Trophoblast cell (in vitro differentiated cells and primary cell): ENCODE data around the gene EME1.
"Not testable (repeated sequence)": the region's sequence is repeated elsewhere in the genome, so short reads cannot be mapped to it uniquely, and the experiment has no call there.

ENCODE experiments used
- DNase-seq, 2 donors: peaks; one replicate each; pipeline ENCODE4 v3.0.0-alpha.2; 2016
- H2AFZ ChIP-seq: 2 replicates; pipeline ENCODE4 v1.6.1; 2013; ENCODE audit warnings: low read length, moderate library complexity, mild to moderate bottlenecking; ENCODE audit not compliant: insufficient read depth, poor library complexity
- H2AK5ac ChIP-seq: 2 replicates; pipeline ENCODE4 v1.6.1; 2013; ENCODE audit warnings: mild to moderate bottlenecking, low read length
- H2BK120ac ChIP-seq: 2 replicates; pipeline ENCODE4 v1.6.1; 2013; ENCODE audit warnings: low read length, mild to moderate bottlenecking, moderate library complexity; ENCODE audit not compliant: insufficient read depth, poor library complexity
- H2BK12ac ChIP-seq: 2 replicates; pipeline ENCODE4 v1.6.1; 2013; ENCODE audit warnings: mild to moderate bottlenecking, low read length, moderate library complexity
- H2BK5ac ChIP-seq: 2 replicates; pipeline ENCODE4 v1.6.1; 2013; ENCODE audit warnings: low read length, low read depth, moderate library complexity, mild to moderate bottlenecking; ENCODE audit not compliant: poor library complexity
- H3K14ac ChIP-seq: 2 replicates; pipeline ENCODE4 v1.6.1; 2013; ENCODE audit warnings: mild to moderate bottlenecking, low read length
- H3K18ac ChIP-seq: 2 replicates; pipeline ENCODE4 v1.6.1; 2013; ENCODE audit warnings: mild to moderate bottlenecking, low read length
- H3K23ac ChIP-seq: 2 replicates; pipeline ENCODE4 v1.6.1; 2013; ENCODE audit warnings: low read length
- H3K27ac ChIP-seq: 2 replicates; pipeline ENCODE4 v1.5.1; 2013; ENCODE audit warnings: low read depth, mild to moderate bottlenecking, inconsistent platforms, low read length, moderate library complexity
- H3K27me3 ChIP-seq: 2 replicates; pipeline ENCODE4 v1.6.1; 2013; ENCODE audit warnings: inconsistent platforms, mild to moderate bottlenecking, low read length, moderate library complexity; ENCODE audit not compliant: insufficient read depth
- H3K36me3 ChIP-seq, 2 experiments: 1 replicate in 1 of 2; 2 replicates in 1 of 2; pipeline ENCODE4 v1.6.1; 2013; ENCODE audit warnings: low read length in 2 of 2, mild to moderate bottlenecking in 2 of 2, moderate library complexity in 1 of 2; ENCODE audit not compliant: insufficient read depth in 2 of 2, control insufficient read depth in 1 of 2
- H3K4ac ChIP-seq: 2 replicates; pipeline ENCODE4 v1.6.1; 2013; ENCODE audit warnings: low read depth, mild to moderate bottlenecking, low read length, moderate library complexity
- H3K4me1 ChIP-seq, 2 experiments: 1 replicate in 1 of 2; 2 replicates in 1 of 2; pipeline ENCODE4 v1.6.1; 2013; ENCODE audit warnings: low read length in 2 of 2, mild to moderate bottlenecking in 2 of 2, moderate library complexity in 1 of 2; ENCODE audit not compliant: insufficient read depth in 2 of 2, control insufficient read depth in 1 of 2
- H3K4me2 ChIP-seq: 2 replicates; pipeline ENCODE4 v1.6.1; 2013; ENCODE audit warnings: inconsistent platforms, mild to moderate bottlenecking, low read length, moderate library complexity
- H3K4me3 ChIP-seq: 2 replicates; pipeline ENCODE4 v1.5.1; 2013; ENCODE audit warnings: mild to moderate bottlenecking, low read depth, low read length, inconsistent platforms
- H3K79me1 ChIP-seq: one replicate; pipeline ENCODE4 v1.6.1; 2013; ENCODE audit warnings: low read length
- H3K79me2 ChIP-seq: 2 replicates; pipeline ENCODE4 v1.6.1; 2013; ENCODE audit warnings: low read length, mild to moderate bottlenecking; ENCODE audit not compliant: control insufficient read depth, insufficient read depth, poor library complexity
- H3K9ac ChIP-seq: 2 replicates; pipeline ENCODE4 v1.6.1; 2013; ENCODE audit warnings: mild to moderate bottlenecking, low read length
- H3K9me3 ChIP-seq: 2 replicates; pipeline ENCODE4 v1.6.1; 2013; ENCODE audit warnings: low read depth, mild to moderate bottlenecking, control low read depth, inconsistent platforms, low read length; ENCODE audit not compliant: insufficient read depth
- H4K12ac ChIP-seq: 2 replicates; pipeline ENCODE4 v1.6.1; 2013; ENCODE audit warnings: low read depth, mild to moderate bottlenecking, low read length, moderate library complexity
- H4K8ac ChIP-seq: 2 replicates; pipeline ENCODE4 v1.6.1; 2013; ENCODE audit warnings: low read depth, mild to moderate bottlenecking, low read length, moderate library complexity
- H4K91ac ChIP-seq: one replicate; pipeline ENCODE4 v1.6.1; 2013; ENCODE audit warnings: low read depth, mild to moderate bottlenecking, low read length, moderate library complexity
- WGBS: extraction: QIAGEN DNeasy Blood & Tissue Kit; methylation state at CpG from one replicate; pipeline ENCODE4 v1.1.7; 2013; ENCODE audit warnings: missing lambda C conversion rate; ENCODE audit not compliant: insufficient read length, insufficient coverage; ENCODE audit errors: extremely low coverage; 5-methylcytosine and 5-hydroxymethylcytosine counted together

EME1 gene

GRCh38 chr17:50332196-50332595, 40.8 kb upstream of the EME1 start:
- H2BK5ac ChIP-seq, result no peak overlapping the region
- H2BK12ac ChIP-seq, result no peak overlapping the region
- H3K4me2 ChIP-seq, result no peak overlapping the region
- WGBS, result no CpG with 5 or more reads among the region's 6 CpGs
- no peak overlapping the region for H2AFZ ChIP-seq
- H3K36me3 ChIP-seq, result no peaks in the 10 kb centered on the region
- no peak overlapping the region for H4K91ac ChIP-seq
- no peaks in the 10 kb centered on the region for H3K4me1 ChIP-seq
- no peak overlapping the region for H3K14ac ChIP-seq
- H3K27ac ChIP-seq, result no peak overlapping the region
- no peaks in the 10 kb centered on the region for H3K79me1 ChIP-seq
- DNase-seq, result no peak
- no peak overlapping the region for H3K4me3 ChIP-seq
- H4K8ac ChIP-seq, result no peak overlapping the region
- H3K23ac ChIP-seq, result no peak overlapping the region
- no peak overlapping the region for H3K9ac ChIP-seq
- H3K18ac ChIP-seq, result no peak overlapping the region
- H3K79me2 ChIP-seq, result no peaks in the 10 kb centered on the region
- H4K12ac ChIP-seq, result no peak overlapping the region
- no peaks in the 10 kb centered on the region for H3K27me3 ChIP-seq
- no peak overlapping the region for H3K4ac ChIP-seq
- H2AK5ac ChIP-seq, result no peak overlapping the region
- peaks cover 3% of the 10 kb centered on the region for H3K9me3 ChIP-seq
- no peak overlapping the region for H2BK120ac ChIP-seq

GRCh38 chr17:50333291-50334057, 39.6 kb upstream of the EME1 start:
- not testable (repeated sequence) for H2AK5ac ChIP-seq
- no CpG with 5 or more reads among the region's 14 CpGs for WGBS

GRCh38 chr17:50337956-50338355, 35.1 kb upstream of the EME1 start:
- H2BK12ac ChIP-seq, result no peak overlapping the region
- H3K79me2 ChIP-seq, result no peaks in the 10 kb centered on the region
- H2BK5ac ChIP-seq, result no peak overlapping the region
- no peak overlapping the region for H3K4me2 ChIP-seq
- no peak overlapping the region for H2AK5ac ChIP-seq
- H3K27me3 ChIP-seq, result no peaks in the 10 kb centered on the region
- no peak overlapping the region for H2BK120ac ChIP-seq
- H3K4ac ChIP-seq, result no peak overlapping the region
- H2AFZ ChIP-seq, result no peak overlapping the region
- no peak for DNase-seq
- no peak overlapping the region for H3K18ac ChIP-seq
- H3K4me1 ChIP-seq, result no peaks in the 10 kb centered on the region
- no peak overlapping the region for H4K12ac ChIP-seq
- H3K9me3 ChIP-seq, result peaks cover 2% of the 10 kb centered on the region
- no peak overlapping the region for H3K9ac ChIP-seq
- no peak overlapping the region for H4K8ac ChIP-seq
- no peak overlapping the region for H3K4me3 ChIP-seq
- WGBS, result no CpG with 5 or more reads among the region's 2 CpGs
- no peak overlapping the region for H3K14ac ChIP-seq
- no peak overlapping the region for H3K27ac ChIP-seq
- no peaks in the 10 kb centered on the region for H3K79me1 ChIP-seq
- H3K36me3 ChIP-seq, result no peaks in the 10 kb centered on the region
- H4K91ac ChIP-seq, result no peak overlapping the region
- H3K23ac ChIP-seq, result no peak overlapping the region

More at GRCh38 chr17:50333291-50334057, 39.6 kb upstream of the EME1 start:
- H3K9me3 ChIP-seq, H3K4me2 ChIP-seq, H3K27me3 ChIP-seq, H3K79me2 ChIP-seq, H3K4me3 ChIP-seq, H2BK5ac ChIP-seq, H4K12ac ChIP-seq, H2BK120ac ChIP-seq, H3K14ac ChIP-seq, H3K4me1 ChIP-seq, H2BK12ac ChIP-seq, H4K8ac ChIP-seq, DNase-seq, H2AFZ ChIP-seq, H3K4ac ChIP-seq, H4K91ac ChIP-seq, H3K36me3 ChIP-seq, H3K9ac ChIP-seq, H3K27ac ChIP-seq, H3K18ac ChIP-seq, H3K79me1 ChIP-seq, H3K23ac ChIP-seq: not testable (repeated sequence)

GRCh38 chr17:50338645-50339044, 34.4 kb upstream of the EME1 start:
- no peak overlapping the region for H2BK12ac ChIP-seq
- H4K8ac ChIP-seq, result no peak overlapping the region
- no peak overlapping the region for H3K4me2 ChIP-seq
- H2BK5ac ChIP-seq, result no peak overlapping the region
- H4K91ac ChIP-seq, result no peak overlapping the region
- no peak overlapping the region for H3K9ac ChIP-seq
- H3K36me3 ChIP-seq, result no peaks in the 10 kb centered on the region
- H3K4me1 ChIP-seq, result no peaks in the 10 kb centered on the region
- peaks cover 2% of the 10 kb centered on the region for H3K9me3 ChIP-seq
- no peak for DNase-seq
- H2AFZ ChIP-seq, result no peak overlapping the region
- H3K27ac ChIP-seq, result no peak overlapping the region
- no peak overlapping the region for H4K12ac ChIP-seq
- no peaks in the 10 kb centered on the region for H3K79me1 ChIP-seq
- H3K4ac ChIP-seq, result no peak overlapping the region
- H3K79me2 ChIP-seq, result no peaks in the 10 kb centered on the region
- H3K18ac ChIP-seq, result no peak overlapping the region
- no peak overlapping the region for H3K14ac ChIP-seq
- H3K4me3 ChIP-seq, result no peak overlapping the region
- H2BK120ac ChIP-seq, result no peak overlapping the region
- no peaks in the 10 kb centered on the region for H3K27me3 ChIP-seq
- no peak overlapping the region for H3K23ac ChIP-seq
- no peak overlapping the region for H2AK5ac ChIP-seq
